GM21447 (cell line): ENCODE data around the gene ACTR2.
"Not testable (repeated sequence)": the region's sequence is repeated elsewhere in the genome, so short reads cannot be mapped to it uniquely, and the experiment has no call there.

Experiments used
- ATAC-seq: cut with Tn5 transposase; IDR thresholded peaks from one replicate; pipeline ENCODE4 v1.9.1; 2021; ENCODE audit not compliant: unreplicated experiment

ACTR2 gene

DNA sequence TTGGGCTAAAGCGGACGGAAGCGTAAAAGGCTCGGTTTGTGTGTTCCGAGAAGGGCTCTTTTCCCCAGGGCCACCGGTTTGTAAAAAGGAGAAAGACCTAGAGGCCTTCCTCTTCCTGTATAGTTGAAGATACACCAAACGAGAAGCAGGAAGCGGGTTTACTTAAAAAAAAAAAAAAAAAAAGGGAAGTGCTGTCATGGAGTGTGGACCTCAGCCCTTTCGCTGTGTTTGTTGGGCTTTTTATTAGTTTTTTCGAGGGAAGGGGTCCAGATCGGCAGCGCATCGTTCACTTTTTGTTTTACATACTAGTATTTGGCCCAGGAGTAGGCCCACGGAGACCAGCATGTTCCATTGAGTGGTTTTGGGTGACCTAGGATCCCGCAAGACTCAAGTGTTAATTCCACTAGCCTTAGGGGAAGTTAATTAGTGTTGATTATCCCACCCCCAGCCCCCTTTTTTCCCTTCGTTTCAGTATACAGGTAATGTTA lies 676 bp downstream of the ACTR2 start:
- peak; percentile 38 for ATAC-seq

DNA sequence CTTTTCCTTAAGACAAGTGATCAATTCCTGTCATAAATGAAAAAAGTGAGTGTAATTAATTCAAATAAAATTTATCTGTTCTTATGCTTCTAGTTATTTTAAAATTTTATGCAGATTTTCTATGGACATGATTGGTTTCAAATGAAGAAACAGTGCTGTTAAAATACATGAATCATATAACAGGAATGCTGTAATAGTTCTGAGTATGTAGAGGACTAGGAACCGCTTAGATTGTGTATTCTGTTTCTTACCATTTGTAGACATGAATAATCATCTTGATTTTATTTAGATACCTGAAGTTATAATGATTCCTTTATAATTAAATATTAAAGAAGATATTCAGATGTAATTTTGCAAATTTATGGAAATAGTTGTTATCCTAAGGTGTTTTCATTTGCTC lies 3.5 kb downstream of the ACTR2 start:
- ATAC-seq: no peak

DNA sequence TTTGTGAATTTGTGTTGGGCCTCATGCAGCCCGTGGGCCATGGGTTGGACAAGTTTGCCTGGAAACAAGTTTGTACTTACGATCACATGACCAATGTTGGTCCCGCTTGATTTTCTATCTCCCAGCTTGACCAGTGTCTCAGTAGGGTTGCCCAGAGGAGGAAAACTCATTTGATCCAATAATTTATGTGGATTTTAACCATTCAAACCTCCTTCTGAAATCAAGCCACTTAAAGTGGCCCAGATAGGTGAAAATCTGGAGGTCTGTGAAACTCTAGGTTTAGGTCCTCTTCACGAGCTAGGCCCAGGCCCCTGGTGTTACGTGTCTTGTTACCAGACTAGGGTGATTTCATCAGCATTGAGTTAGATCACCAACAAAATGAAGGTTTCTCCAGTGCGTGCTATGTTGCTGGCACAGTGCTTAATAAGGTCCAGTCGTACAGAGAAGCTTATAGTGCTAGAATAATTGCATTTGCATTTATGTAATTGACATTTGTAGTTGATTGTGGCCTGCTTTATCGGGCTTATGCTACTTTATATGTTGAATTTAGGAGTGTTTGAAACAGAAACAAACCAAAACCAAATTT lies 4.4 kb downstream of the ACTR2 start:
- no peak for ATAC-seq

DNA sequence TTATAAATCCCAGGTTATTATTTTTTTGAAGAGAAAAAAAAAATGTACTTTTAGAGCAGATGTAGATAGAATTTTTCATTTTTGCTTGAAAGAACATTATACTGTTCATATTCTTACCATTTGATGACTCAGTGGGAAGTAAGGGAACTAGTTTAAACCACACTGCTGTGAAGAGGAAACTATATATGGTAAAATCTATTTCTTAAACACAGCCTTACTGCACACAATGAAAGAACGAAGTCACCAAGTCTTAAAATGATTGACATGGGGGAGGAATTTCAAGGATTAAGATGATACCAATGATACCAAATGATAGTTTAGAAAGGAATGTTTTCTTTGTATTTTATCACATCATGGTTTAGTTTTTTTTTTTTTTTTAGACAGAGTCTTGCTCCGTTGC lies 5.0 kb downstream of the ACTR2 start:
- peak; percentile 31 for ATAC-seq

DNA sequence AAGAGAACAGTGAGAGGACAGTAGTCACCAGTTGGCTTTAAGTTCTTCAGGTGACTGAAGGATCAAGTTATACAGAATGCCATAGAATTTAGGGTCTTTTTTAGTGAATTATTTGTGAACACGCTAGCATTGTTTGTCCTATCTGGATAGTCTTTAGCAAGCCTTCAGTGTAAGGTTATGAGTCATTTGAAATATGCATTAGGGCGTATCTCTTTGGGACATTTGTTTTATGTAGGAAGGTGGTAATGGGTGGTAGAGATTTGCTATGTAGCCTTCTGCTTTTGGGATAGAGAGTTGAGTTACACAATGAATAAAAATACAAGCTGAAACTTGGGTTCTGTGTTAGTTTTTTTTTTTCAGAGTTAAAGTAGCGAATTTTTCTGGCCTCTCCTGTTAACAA lies 13.0 kb downstream of the ACTR2 start:
- ATAC-seq: no peak

DNA sequence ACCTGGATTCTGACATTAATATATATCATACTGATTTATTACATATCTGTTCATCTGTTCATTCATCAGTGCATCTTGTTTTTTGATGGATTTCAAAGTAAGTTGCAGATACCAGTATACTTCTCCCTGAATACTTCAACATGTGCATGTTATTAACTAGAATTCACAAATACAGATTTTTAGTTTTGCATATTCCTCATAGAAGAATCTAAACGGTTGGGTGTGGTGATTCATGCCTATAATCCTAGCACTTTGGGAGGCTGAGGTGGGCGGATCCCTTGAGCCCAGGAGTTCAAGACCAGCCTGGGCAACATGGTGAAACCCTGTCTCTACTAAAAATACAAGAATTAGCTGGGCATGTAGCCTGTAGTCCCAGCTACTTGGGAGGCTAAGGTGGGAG lies 16.8 kb downstream of the ACTR2 start:
- ATAC-seq: not testable (repeated sequence)

DNA sequence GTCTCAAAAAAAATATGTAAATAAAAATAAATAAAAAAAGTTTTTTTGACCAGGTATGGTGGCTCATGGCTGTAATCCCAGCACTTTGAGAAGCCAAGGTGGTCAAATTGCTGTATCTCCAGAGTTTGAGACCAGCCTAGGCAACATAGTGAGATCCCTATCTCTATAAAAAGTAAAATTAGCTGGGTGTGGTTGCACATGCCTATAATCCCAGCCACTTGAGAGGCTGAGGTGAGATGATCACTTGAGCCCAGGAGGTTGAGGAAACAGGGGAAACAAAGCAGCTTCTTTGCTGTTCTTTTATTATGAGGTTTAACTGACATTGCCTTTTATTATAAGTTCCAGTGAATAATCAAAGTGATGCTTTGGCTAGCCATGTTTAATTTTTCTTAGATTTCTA lies 25.0 kb downstream of the ACTR2 start:
- ATAC-seq: no peak

DNA sequence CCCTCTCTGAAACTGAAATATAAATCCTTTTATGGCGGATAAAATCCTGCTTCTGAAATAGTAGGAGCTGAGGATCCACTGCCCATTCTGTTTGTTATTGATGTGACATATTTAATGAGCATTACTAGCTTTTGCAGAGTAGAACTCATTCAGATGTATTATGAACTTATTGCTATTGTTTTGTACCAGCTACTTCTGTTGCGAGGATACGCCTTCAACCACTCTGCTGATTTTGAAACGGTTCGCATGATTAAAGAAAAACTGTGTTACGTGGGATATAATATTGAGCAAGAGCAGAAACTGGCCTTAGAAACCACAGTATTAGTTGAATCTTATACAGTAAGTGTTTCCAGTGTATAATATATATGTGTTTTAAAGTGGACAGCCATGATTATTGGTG lies 27.7 kb downstream of the ACTR2 start:
- no peak for ATAC-seq

DNA sequence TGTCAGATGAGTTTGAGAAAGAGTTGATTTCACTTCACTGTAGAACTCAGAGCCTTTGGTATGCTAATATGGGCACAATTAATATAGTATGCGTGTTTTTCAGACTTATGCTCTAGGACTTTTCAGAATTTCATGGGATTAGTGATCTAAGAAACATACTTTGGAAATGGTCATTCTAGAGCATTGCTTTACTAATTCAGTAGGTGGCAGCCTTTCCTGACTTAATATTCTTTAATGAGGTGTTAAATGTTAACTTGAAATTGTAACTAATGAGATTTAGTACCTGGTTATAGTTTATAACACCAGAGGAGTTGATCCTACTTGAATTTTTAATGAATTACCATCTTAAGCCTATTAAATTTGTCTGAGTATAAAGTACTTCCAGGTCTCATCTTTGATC lies 28.4 kb downstream of the ACTR2 start:
- ATAC-seq: no peak

DNA sequence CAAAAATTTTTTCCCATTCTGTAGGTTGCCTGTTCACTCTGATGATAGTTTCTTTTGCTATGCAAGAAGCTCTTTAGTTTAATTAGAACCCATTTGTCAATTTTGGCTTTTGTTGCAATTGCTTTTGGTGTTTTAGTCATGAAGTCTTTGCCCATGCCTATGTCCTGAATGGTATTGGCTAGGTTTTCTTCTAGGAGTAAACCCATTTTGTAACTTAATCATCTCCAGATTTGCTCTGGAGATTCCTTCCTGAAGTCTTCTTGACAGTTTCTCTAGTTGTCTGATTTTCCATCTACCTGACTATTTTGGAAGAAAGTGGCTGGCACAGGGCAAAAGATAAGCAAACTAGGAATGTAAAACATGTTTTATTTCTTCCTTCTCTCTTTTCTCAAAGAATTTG lies 30.2 kb downstream of the ACTR2 start:
- not testable (repeated sequence) for ATAC-seq

DNA sequence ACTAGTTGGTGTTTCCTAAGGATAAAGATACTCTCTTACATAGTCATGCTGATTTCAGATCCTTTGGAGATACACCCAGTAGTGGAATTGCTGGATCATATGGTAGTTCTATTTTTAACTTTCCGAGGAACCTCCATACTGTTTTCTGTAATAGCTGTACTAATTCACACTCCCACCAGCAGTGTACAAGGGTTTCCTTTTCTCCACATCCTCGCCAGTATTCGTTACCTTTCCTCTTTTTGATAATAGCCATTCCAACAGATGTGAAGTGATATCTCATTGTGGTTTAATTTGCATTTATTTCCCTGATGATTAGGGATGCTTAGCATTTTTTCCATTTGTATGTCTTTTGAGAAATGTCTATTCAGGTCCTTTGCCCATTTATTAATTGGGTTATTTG lies 34.0 kb downstream of the ACTR2 start:
- no peak for ATAC-seq

DNA sequence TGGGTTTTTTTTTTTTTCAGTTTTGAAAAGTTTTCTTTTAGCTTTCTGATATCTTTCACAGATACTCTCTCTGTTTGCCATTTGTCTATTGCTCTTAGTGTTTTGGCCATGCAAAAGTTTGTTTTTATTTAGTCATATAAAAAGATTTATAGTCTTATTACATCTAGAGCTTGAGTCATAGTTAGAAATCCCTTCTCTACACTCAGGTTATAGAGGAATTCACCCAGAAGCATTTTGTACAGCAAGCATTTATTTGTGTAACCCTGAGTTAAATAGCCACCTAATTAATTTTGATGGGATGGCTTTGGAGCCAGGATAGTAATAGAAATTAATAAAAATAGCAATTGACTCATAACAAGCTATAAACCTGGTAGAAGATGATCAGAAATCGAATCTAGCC lies 35.6 kb downstream of the ACTR2 start:
- ATAC-seq: no peak

DNA sequence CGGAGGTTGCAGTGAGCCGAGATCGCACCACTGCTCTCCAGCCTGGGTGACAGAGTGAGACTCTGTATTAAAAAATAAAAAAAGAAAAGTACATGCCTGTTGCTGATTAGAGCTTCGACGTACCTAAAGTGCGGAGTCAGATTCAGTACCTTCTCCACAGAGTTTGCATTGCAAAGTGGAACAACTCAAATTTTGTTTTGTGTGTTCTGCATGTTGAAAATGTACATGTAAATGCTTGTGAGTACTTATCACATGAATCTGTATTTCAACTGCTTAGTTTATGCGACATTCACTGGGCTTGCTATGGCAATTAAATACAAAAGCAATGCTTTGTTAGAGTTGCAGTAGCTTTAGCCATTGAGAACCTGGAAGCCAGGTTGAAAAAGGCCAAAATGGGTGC lies 36.4 kb downstream of the ACTR2 start:
- ATAC-seq: no peak

DNA sequence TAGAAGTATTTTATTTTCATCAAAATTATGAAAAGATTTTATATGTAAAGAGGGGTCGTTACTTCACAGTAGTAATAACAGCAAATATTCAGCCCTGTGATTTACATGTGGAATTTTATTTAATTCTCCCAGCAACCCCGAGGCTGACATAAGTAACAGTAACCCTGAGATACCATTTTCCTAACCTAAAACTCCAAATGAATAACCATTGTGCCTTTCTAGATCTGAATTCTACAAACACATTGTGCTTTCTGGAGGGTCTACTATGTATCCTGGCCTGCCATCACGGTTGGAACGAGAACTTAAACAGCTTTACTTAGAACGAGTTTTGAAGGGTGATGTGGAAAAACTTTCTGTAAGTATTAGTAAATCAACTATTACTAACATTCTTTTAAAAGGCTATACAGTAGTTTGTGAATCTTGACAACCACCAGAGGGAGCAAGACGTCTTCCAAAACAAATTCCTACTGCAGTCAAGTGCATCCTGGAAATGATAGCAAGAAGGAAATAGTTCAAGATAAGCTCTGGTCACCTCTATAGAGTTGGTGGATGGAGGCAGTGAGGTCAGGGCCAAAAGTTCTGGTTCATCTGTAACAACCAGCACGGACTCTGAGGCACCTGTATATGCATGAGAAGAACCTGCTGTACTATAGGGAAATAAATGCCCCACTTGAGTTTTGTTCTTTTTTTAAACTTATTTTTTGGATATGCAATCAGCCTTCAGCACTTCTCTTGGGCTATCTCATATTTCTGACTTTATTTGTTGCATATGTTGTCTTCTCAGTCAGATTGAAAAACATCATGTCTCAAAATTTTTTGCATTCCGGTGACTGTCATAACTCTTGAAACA lies 37.4 kb downstream of the ACTR2 start:
- no peak for ATAC-seq

DNA sequence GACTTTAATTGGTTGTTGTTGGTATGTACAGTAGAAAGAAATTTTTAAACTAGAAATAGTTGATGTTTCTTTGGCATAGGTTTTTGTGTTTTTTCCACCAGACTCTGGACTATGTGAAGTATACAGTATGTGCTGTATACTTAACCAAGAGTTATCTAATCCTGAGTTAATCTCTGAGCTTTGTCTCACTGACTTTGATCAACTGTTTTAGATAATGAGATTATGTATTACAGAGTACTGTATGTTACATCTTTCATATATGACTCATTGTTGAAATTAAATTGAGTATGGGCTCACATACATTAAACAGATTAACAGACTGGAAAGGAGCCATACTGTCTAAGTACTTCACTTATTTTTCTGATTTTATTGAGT lies 38.0 kb downstream of the ACTR2 start:
- ATAC-seq: no peak

DNA sequence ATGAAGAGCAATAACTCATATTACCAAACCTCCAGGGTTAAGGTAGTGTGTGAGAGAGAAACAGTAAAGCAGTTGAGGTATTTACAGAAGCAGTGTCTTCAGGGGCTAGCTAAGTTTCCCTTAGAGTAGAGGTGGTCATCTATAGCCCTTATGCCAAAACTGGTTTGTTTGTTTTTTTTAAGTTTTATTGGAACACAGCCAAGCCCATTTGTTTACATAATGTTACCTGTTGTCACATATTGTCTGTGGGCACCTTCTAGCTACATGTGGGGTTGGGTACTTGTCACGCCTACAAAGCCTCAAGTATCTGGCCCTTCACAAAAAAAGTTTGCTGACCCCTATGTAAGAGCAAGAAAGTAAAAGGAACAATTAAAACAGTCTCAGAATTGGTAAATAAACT lies 39.4 kb downstream of the ACTR2 start:
- ATAC-seq: no peak

DNA sequence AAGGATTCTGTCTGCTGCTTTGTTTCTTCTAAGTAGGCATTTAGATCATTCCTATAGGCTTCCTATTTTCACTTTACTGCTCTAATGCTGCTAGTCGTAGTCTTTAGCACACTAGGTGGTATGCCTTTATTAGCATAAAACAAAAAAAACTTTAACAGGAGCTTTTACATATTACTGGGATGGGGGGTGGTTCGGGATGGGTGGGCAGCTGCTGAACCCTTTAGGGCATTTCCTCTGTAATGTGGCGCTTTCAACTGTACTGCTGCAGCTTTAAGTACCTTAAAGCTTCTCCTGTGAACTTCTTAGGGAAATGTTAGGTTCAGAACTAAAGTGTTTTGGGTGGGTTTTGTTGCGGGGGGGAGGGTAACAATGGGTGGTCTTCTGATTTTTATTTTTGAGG lies 41.3 kb downstream of the ACTR2 start:
- no peak for ATAC-seq

DNA sequence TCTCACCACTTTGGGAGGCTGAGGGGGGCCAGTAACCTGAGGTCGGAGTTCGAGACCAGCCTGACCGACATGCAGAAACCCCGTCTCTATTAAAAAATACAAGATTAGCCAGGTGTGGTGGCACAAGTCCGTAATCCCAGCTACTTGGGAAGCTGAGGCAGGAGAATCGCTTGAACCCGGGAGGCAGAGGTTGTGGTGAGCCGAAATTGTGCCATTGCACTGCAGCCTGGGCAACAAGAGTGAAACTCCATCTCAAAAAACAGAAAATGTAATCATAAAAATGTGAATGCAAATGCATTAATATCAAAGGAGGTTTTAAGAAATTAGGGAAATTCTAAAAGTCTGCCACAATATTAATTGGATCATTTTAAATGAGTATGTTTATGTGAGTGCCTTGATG lies 45.7 kb downstream of the ACTR2 start:
- no peak for ATAC-seq

DNA sequence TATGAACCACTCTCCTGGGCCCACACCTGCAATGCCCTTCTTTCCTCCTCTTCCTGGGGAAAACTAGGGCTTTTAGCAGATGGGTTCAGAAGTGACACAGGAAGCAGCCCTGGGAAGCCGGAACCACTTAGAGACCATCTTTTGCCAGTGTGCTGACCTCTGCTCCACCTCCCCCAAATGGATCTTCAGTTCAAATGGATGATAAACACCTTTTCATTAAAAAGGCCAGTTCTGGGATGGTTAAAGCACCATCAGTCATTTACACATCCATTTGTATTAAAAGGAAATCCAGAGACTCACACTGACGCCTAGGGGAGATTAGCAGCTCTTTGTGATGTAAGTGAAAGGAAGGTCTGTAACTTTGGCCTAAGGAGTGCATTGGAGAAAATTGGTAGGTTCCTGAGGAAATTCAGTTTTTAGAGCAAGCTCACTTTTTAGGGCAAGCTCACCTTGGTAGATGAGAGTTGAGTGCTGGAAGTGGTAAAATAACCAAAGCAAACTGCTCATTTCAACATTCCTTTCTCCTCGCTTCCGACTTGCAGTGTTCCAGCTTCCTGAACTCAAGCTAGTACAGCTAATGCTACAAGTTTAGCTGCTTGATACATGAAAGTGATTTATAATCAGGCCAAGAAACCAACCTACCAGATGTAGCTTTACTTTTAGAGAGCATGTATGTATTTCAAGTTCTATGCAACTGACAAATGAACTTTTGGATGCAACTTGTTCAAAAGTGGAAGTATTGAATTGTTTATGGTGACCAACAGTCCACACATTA lies 47.7 kb downstream of the ACTR2 start:
- no peak for ATAC-seq

DNA sequence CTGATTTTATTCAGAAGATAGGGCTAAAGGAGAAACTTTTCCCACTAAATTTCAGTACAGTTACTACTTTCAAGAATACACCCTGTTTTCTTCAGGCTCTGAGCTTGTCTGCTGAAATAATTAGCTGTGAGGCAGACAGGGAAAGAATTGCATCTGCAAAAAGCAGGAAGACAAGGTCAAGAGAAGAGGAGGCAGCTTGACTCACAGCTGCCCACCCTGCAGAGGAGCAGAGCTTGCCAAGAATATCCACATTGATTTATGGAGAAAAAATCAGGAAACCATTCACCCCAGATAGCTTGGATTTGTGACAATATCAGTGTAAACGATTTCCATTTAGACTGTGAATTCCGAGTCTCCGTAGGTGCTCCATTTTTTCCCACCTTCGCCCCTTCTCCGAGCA lies 49.0 kb downstream of the ACTR2 start:
- no peak for ATAC-seq

DNA sequence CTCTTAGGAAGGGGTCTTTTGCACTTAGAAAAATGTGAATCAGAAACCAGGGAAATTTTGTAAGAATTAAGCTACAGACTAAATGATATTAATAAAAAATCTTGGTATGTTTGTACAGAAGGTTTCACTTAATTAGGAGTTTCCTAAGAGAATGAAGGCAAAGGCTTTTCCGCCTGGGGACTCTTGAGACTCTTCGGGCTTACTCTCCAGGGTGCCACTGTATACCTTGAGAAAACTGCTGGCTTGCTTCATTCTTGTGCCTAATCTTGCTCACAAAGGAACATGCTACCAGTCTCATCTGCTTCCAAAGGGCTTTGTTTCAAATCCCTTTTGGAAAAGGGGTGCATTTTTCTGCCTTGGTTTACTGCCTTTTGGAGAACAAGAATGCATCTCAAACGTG lies 49.5 kb downstream of the ACTR2 start:
- ATAC-seq: no peak
